Measurements from ENCODE around the gene TMEM151A. TPM values are rescaled to one million over a fixed set of nuclear protein-coding genes. Genes with fewer than 3 reads are reported as not detected.
"Not testable (repeated sequence)": the region's sequence is repeated elsewhere in the genome, so short reads cannot be mapped to it uniquely, and the experiment has no call there.

The TMEM151A gene
- 0.25 TPM for total RNA-seq
- long read RNA-seq = 0 reads

DNA sequence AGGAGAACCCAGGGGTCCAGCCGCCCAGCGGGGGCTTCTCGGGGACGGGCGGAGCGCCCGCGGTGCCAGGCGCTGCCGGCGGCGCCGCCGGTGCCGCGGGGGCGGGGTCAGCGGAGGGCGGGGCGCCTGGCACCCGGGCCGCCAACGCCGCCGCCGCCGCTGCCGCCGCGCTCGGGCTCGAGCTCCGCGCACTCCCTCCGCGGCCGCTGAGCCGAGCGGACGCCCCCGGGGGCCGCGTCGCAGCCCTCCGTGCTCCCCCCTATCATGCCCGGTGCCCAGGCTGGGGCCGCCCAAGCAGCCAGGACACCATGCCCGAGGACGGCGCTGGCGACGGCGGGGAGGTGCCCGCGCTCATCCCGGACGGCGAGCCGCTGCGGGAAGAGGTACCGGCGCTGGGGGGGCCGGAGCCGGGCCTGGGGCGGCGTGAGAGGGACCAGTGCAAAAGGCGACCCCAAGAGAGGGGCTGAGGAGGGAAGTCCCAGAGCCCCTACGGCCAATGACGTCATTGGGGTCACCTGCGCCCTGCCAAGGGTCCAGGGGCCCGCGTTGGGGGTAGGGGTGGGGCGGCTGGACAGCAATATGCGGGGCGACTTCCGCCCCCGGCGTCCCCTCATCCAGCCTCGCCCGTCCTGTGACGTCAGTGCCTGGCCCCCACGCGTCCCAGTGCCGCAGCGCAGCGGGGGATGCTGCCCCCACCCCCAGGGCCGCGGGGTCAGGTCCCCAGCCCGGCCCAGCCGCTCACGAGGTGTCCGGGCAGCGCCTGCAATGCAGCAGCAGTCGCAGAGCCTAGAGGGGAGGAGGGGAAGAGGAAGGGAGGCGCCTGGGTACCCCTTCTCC is at the start of gene TMEM151A:
TMEM151A (plus strand) TSS at position 189 of the 837 bp plus-strand sequence; CDS start at position 309, 120 bp downstream.
- intact Hi-C loops (cut with micrococcal nuclease) = no loop called here
- DNase-seq = no peak
- ATAC-seq = no peak

DNA sequence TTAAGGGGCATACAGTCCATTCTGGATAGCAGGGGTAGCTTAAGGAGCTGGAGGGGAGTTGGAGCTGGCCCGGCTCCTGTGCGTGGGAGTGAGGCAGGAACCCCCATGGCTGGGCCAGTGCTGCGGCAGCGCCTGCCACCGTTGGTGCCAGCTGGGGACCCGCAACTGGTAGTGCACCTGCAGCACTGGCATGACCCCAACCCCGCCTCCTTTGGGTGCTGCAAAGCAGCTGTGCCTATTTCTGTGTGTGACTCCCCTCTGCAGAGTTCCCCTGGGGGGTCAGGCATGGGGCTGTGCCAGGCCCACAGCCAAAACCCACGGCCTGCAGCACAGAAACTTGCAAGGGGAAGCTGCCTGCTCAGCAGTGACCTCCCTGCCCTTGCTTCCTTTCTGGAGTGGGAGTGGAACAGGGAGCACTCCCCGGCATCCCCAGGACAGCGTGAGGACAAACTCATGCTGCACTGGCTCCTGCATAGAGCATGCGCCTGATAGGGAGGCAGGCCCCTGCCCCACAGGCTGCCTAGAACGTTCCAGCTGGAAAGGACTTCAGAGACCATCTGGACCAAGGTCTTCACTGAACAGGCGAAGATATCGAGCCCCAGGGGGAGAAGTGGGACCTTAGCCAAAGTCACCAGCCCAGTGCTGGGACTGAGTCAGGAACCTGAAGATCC is 49.5 kb upstream of the TMEM151A start:
- ATAC-seq (peak; percentile 69), DNase-seq (peak; percentile 54)
- intact Hi-C loops (cut with micrococcal nuclease) = no loop called here

DNA sequence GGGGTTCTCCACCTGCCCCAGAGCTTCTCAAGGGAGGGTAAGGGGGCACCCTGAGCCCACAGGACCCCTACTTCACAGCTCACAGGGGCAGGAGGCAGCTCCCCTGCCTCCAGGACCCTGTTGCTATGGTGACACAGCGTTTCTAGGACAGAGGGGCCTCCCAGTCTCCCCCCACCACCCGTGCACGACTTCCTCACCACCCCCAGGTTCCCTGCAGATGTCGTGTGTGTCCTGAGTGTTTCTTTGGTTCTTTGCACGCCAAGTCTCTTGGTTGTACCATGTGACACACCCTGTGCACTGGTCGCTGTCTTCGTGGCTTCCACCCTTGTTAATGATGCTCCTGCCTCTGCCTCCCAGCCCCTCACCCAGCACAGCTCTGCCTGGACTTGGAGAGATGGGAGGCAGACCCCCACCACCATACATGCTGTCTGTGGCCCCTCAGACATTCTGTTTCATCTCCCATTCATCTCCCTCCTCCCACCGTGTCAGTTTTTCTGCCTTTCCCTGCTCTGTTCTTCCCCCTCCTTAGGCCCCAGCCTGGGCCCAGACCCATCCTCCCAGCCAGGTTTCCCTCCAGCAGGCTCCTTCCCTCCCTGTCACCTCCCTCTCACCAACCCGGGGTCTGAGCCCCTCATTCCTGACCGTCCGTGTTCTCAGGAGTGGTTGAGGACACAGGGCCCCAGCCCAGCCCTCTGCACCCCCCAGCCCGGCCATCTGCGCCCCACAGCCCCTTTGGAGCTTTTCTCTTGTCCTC is 47.7 kb upstream of the TMEM151A start:
- no peak for ATAC-seq
- intact Hi-C loops (cut with micrococcal nuclease) = no loop called here

DNA sequence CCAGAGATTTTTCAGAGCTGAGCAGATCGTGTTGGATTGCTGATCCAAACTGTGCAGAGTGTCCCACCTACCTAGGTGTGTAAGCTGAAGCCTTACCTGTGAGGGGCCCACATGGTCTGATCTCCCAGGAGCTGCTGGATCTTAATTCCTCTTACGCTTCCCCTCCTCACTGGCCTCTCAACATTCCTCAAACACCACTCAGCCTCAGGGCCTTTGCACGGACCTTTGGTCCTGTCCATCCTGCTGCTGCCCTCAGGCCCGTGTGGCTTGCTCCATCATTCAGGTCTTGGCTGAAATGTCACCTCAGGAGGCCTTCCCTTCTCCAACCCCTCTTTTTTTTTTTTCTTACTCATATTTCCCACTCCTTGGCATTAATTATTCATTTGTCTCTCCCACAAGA is 44.4 kb upstream of the TMEM151A start:
- ATAC-seq (no peak), DNase-seq (no peak)
- intact Hi-C loops (cut with micrococcal nuclease) = no loop called here

More for the DNA sequence above, 47.7 kb upstream of the TMEM151A start:
- no peak for DNase-seq

DNA sequence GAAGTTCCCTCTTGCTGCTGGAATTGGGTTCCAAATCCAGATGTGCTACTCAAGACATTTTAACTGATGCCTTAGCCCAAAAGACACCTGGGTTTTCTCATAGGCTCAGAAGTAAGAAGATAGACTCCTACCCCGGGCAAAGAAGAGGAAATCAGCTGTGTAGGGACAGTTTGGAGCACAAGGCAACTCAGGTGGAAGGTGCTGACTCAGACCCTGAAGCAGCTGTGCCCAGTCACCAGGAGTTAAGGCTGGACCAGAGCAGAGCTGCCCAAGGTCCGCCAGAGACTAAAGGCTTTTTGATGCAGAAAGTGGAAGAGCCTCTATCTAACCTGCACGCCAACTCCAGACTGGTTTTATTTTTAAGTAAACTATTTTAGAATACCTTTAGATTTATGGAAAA is 43.9 kb upstream of the TMEM151A start:
- DNase-seq = no peak
- intact Hi-C loops (cut with micrococcal nuclease) = no loop called here
- ATAC-seq = no peak

DNA sequence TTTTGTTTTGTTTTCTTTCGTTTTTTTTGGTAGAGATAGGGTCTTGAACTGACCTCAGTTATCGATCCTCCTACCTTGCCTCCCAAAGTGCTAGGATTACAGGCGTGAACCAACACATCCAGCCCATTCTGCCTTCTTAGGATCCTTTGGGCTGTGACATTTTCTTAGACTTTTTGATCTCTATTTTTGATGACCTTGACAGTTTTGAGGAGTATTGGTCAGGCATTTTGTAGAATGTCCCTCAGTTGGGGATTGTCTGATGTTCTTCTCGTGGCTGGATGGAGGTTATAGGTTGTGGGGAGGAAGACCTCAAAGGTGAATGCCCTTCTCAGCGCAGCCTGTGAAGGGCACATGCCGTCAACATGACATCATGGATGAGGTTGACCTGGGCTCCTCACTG is 42.8 kb upstream of the TMEM151A start:
- intact Hi-C loops (cut with micrococcal nuclease) = no loop called here
- DNase-seq (no peak), ATAC-seq (no peak)

DNA sequence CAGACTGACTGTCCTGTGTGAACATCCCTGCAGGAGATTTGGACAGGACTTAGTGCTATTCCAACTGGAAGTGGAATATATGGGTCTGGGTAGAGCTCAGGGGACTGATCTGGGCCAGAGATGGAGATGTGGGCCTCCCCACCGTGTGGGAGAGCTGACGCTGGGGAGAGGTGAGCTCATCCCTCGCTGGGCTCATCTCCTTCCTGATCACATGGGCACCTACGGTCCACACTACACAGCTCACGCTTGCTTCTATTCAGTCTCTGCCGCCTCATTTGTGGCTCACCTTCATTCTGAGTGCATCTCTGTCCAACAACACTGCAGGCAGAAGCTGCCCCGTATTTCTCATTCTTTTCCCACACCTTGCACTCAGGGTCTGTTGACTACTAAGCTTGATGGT is 39.9 kb upstream of the TMEM151A start:
- no peak for ATAC-seq
- intact Hi-C loops (cut with micrococcal nuclease) = no loop called here
- DNase-seq = no peak

DNA sequence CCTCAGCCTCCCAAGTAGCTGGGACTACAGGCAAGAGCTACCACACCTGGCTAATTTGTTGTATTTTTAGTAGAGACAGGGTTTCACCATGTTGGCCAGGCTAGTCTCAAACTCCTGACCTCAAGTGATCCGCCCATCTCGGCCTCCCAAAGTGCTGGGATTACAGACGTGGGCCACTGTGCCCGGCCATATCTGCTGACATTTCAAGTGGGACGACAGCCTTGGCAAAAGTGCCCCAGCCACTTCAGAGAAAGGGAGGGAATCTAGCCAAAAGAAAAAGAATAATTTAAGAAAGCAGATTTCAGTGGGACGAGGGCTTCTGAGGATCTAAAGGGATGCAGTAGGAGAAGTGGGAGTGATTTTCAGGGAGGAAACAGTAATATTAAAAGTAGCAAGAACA is 38.6 kb upstream of the TMEM151A start:
- intact Hi-C loops (cut with micrococcal nuclease); ATAC-seq; DNase-seq: not testable (repeated sequence)

DNA sequence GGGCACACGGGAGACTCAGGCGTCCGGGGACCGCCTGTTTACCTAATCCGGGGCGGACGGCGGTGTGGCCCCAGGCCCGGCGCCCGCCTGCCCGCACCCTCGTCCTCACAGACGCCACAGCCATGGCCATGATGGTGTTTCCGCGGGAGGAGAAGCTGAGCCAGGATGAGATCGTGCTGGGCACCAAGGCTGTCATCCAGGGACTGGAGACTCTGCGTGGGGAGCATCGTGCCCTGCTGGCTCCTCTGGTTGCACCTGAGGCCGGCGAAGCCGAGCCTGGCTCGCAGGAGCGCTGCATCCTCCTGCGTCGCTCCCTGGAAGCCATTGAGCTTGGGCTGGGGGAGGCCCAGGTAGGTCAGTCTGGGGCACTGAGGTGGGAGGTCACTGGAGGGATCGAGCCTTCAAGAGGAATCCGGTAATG is 33.2 kb upstream of the TMEM151A start:
- no peak for DNase-seq
- ATAC-seq = no peak
- intact Hi-C loops (cut with micrococcal nuclease) = no loop called here

DNA sequence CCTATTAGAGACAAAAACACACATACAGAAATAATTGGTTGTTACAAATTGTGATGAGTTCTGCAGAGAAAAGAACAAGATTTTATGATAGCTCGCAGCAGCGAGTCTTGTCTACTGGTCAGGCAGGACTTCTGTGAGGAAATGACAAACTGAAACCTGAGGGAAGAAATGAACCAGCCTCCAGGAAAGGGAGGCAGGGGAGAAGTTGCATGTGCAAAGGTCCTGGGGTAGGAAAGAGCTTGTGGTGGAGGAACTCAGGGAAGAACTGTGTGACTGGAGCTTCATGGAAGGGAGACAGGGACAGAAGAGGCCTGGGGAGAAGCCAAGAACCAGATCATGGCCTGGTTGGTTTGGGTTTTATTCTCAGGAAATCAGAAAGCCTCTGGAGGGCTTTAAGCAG is 32.5 kb upstream of the TMEM151A start:
- intact Hi-C loops (cut with micrococcal nuclease) = no loop called here

DNA sequence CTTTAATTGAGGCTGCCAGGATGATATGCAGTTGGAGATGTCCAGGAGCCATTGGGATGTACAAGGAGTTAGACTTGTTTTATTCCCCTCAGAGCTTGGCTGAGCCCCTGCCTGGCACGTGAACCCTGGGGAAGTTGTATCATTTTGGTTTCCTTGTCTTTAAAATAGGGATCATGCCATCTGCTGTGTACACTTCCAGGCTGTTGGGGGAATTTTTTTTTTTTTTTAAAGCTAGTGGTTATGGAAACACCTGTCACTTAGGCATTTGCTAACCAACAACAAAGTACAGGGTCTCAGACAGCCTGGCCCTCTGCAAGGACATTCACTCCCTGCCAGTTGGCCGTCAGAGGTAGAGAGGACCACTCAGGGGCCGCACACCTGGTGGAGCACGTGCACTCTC is 31.7 kb upstream of the TMEM151A start:
- intact Hi-C loops (cut with micrococcal nuclease) = no loop called here
- DNase-seq (no peak), ATAC-seq (no peak)

More for the DNA sequence above, 32.5 kb upstream of the TMEM151A start:
- ATAC-seq (no peak), DNase-seq (no peak)

DNA sequence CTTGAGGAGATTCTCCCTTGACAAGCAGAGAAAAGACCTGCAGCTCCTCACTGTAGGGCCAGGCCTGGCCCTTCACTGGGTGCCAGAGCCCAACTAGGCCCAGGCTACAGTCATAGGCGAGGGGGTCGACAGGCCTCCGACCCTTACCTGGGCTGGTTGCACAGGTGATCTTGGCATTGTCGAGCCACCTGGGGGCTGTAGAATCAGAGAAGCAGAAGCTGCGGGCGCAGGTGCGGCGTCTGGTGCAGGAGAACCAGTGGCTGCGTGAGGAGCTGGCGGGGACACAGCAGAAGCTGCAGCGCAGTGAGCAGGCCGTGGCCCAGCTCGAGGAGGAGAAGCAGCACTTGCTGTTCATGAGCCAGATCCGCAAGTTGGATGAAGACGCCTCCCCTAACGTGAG is 30.1 kb upstream of the TMEM151A start:
- DNase-seq (no peak), ATAC-seq (no peak)
- intact Hi-C loops (cut with micrococcal nuclease) = no loop called here

DNA sequence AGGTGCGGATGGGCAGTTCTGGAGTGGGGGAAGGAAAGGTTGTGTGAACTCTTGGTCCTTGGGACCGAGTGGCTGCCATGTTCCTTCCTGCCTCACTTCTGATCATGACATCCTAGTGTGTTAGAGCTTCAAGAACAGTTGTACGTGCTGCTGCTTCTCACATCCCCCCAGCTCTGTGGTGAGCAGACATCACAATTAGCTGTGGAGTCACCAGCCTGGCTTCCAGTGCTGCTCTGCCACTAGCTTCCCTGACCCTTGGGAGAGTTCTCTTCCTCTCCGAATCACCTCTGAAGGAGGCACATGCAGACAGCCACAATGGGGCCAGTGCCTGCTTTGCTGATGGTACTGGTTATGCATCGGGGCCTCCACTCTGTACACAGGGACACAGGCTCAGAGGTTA is 29.5 kb upstream of the TMEM151A start:
- no peak for DNase-seq
- ATAC-seq = no peak
- intact Hi-C loops (cut with micrococcal nuclease) = no loop called here

DNA sequence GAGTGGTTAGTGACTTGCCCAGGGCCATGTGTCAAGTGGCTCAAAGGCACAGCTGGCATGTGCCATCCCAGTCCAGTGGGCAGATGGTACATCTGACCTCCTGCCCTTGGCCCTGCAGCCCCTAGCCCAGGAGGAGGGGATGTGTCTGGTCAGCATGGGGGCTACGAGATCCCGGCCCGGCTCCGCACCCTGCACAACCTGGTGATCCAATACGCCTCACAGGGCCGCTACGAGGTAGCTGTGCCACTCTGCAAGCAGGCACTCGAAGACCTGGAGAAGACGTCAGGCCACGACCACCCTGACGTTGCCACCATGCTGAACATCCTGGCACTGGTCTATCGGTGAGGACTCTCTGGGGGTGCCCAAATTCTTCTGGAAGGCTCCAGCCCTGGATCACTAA is 29.0 kb upstream of the TMEM151A start:
- DNase-seq (no peak), ATAC-seq (no peak)
- intact Hi-C loops (cut with micrococcal nuclease) = no loop called here

DNA sequence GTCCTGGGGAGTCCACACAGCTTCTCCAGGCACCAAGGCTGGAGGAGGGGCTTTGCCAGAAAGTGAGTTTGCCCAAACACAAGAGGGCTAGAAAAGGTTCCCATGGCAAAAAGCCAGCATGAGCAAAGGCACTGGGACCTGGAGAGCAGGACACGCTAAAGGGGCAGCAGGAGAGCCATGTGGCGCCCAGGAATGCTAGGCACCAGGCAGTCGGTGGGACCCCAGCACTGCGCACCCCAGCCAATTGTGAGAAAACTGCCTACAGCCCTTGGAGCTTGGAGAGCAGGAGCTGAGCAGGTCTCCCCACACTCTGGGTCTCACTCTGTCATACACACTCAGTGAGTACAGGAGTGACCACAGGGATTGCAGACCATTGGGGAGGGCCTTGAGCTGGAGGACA is 28.5 kb upstream of the TMEM151A start:
- no peak for DNase-seq
- ATAC-seq = no peak
- intact Hi-C loops (cut with micrococcal nuclease) = no loop called here

DNA sequence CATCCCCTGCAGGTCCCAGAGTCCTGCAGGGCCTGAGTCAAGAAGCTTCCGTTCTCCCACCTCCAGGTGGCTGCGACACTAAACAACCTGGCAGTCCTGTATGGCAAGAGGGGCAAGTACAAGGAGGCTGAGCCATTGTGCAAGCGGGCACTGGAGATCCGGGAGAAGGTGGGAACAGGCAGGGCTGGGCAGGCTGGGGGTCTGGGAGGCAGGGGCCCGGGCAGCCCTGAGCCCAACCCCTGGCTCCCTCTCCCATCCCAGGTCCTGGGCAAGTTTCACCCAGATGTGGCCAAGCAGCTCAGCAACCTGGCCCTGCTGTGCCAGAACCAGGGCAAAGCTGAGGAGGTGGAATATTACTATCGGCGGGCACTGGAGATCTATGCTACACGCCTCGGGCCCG is 27.9 kb upstream of the TMEM151A start:
- DNase-seq (no peak), ATAC-seq (no peak)
- intact Hi-C loops (cut with micrococcal nuclease) = no loop called here

DNA sequence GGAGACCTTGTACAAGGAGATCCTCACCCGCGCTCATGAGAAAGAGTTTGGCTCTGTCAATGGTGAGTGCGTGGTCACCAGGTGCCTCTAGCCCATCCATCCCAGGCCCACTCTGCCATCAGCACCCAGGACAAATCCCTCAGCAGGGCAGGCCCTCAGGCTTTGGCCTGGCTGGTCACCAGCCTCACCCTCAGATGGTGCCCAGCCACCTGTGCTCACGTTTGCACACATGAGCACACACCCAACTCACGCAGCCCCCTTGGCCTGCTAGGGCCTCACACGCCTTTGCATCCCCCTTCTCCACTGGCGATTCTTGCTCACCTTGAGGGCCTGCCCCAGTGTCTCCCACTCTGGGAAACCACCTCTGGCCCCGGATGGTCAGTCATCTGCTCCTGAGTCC is 27.3 kb upstream of the TMEM151A start:
- ATAC-seq (no peak), DNase-seq (no peak)
- intact Hi-C loops (cut with micrococcal nuclease) = no loop called here

DNA sequence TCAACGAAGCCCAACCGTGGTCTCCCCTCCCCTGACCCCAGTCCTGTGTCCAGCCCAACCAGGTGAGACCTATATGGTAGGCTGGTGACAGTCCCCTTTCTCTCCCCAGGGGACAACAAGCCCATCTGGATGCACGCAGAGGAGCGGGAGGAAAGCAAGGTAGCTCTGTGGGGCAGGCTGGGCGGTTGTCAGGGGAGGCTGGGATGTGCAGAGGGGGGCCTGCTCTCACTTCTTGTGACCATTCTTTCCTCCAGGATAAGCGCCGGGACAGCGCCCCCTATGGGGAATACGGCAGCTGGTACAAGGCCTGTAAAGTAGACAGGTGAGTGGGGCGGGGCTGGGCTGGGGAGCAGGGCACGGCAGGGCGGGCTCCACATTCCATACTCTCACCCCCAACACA is 26.8 kb upstream of the TMEM151A start:
- ATAC-seq = no peak
- intact Hi-C loops (cut with micrococcal nuclease) = no loop called here
- no peak for DNase-seq

DNA sequence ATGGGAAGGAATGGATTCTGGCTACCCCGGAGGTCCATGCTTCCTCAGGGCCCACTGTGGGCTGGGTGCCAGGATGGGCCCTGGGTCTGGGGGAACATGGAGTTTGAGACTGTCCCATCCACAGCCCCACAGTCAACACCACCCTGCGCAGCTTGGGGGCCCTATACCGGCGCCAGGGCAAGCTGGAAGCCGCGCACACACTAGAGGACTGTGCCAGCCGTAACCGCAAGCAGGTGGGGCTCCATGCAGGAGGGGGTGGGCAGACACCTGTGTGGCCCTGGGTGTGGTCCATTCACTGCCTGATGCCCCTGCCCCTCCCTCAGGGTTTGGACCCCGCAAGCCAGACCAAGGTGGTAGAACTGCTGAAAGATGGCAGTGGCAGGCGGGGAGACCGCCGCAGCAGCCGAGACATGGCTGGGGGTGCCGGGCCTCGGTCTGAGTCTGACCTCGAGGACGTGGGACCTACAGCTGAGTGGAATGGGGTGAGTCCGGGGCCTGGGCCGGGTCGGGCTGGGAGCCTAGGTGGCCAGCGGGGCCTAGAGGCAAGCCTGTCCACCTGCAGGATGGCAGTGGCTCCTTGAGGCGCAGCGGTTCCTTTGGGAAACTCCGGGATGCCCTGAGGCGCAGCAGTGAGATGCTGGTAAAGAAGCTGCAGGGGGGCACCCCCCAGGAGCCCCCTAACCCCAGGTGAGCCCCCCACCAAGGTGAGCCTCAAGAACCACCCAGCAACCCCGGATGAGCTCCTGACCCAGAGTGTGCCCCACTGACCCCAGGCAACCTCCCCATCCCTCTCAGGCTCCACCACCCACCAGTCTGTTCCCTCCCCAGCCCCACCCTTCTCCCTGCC is 25.9 kb upstream of the TMEM151A start:
- DNase-seq = no peak
- intact Hi-C loops (cut with micrococcal nuclease) = no loop called here
- ATAC-seq = no peak

Data from left ventricle myocardium superior (tissue), 1 donor.